HCT116 (cell line): ENCODE measurements around the gene HMGXB4. TPM values are rescaled to one million over a fixed set of nuclear protein-coding genes. Genes with fewer than 3 reads are reported as not detected.
"Not testable (repeated sequence)": the region's sequence is repeated elsewhere in the genome, so short reads cannot be mapped to it uniquely, and the experiment has no call there.

Experiments used
- ATAC-seq: fragments of 200-7000 bp; cut with Tn5 transposase; 2 replicates; pipeline ENCODE4 v1.9.1; 2020; ENCODE audit warnings: mild to moderate bottlenecking, moderate library complexity
- BruUV-seq: library from RNA; stranded (reverse); fragments of 400-500 nt; replicated peaks from 2 replicates; lab custom pipeline; 2021; lab: Mats Ljungman, UMichigan
- CTCF ChIA-PET: fragments of 300-600 bp; sonication (Branson Sonifier 250); formaldehyde crosslinking; loops from one replicate; lab custom pipeline; 2021; ENCODE audit warnings: antibody characterized with exemption; lab: Charles Lee
- POLR2A ChIA-PET: fragments of 300-600, 350-600 bp; sonication (Branson Sonifier 250); formaldehyde crosslinking; loops from one replicate; lab custom pipeline; 2021; ENCODE audit warnings: antibody characterized with exemption; lab: Charles Lee
- RAD21 ChIA-PET, 2 experiments: fragments of 300-600 bp; sonication (Branson Sonifier 250); formaldehyde crosslinking; loops; one replicate each; lab custom pipeline; 2023; ENCODE audit warnings: low total read pairs in 2 of 2; ENCODE audit not compliant: uncharacterized antibody in 2 of 2, unreplicated experiment in 2 of 2, low non-redundant PET in 1 of 2; lab: Charles Lee
- DNase-seq: peaks from one replicate; pipeline ENCODE4 v3.0.0-alpha.2; 2010; ENCODE audit warnings: low read depth, low spot score
- H2AFZ ChIP-seq: fragments of 200-600 bp; shearing (Covaris generic), sonication (generic); 2 replicates; pipeline ENCODE4 v1.6.1; 2017; ENCODE audit warnings: low read depth, mixed run types, mixed read lengths, antibody characterized with exemption, low read length; ENCODE audit not compliant: poor library complexity, severe bottlenecking
- H3K27ac ChIP-seq: 2 replicates; pipeline ENCODE4 v1.5.1; 2012; ENCODE audit warnings: low read depth, low read length
- H3K27me3 ChIP-seq: fragments of 200-600 bp; sonication (generic); 2 replicates; pipeline ENCODE4 v1.6.1; 2016; ENCODE audit warnings: mixed run types, low read length, mixed read lengths; ENCODE audit not compliant: insufficient read depth
- H3K36me3 ChIP-seq, 2 experiments: fragments of 200-500 bp in 1 of 2; fragments of 200-600 bp in 1 of 2; sonication (Bioruptor generic) in 1 of 2; sonication (generic) in 1 of 2; 2 replicates each; pipeline versions ENCODE4 v1.5.1 to v1.6.1; 2014 to 2016; ENCODE audit warnings: low read length in 2 of 2, inconsistent platforms in 1 of 2, mixed read lengths in 1 of 2, mixed run types in 1 of 2; ENCODE audit not compliant: insufficient read depth in 2 of 2, control insufficient read depth in 1 of 2
- H3K4me1 ChIP-seq, 2 experiments: fragments of 200-600 bp in 1 of 2; sonication (generic) in 1 of 2; 2 replicates each; pipeline versions ENCODE4 v1.5.1 to v1.6.1; 2012 to 2017; ENCODE audit warnings: low read length in 2 of 2, inconsistent platforms in 1 of 2, mild to moderate bottlenecking in 1 of 2, mixed read lengths in 1 of 2, mixed run types in 1 of 2, moderate library complexity in 1 of 2; ENCODE audit not compliant: insufficient read depth in 2 of 2, control insufficient read depth in 1 of 2
- H3K4me2 ChIP-seq: fragments of 200-600 bp; sonication (generic); 2 replicates; pipeline ENCODE4 v1.6.1; 2017; ENCODE audit warnings: mixed run types, low read length, mixed read lengths
- H3K4me3 ChIP-seq, 2 experiments: fragments of 200-600 bp in 1 of 2; sonication (generic) in 1 of 2; replicated peaks in 1 of 2; 2 replicates each; pipeline ENCODE4 v1.5.1; 2011 to 2016; ENCODE audit warnings: low read length in 2 of 2, control low read depth in 1 of 2, low read depth in 1 of 2, mild to moderate bottlenecking in 1 of 2, mixed read lengths in 1 of 2, mixed run types in 1 of 2
- H3K79me2 ChIP-seq: fragments of 200-600 bp; sonication (generic); 2 replicates; pipeline ENCODE4 v1.6.1; 2017; ENCODE audit warnings: mild to moderate bottlenecking, mixed run types, low read length, moderate library complexity, mixed read lengths; ENCODE audit not compliant: insufficient read depth
- H3K9ac ChIP-seq: fragments of 200-600 bp; sonication (generic); 2 replicates; pipeline ENCODE4 v1.6.1; 2016; ENCODE audit warnings: low read length, mixed read lengths
- H3K9me2 ChIP-seq: fragments of 200-600 bp; sonication (generic), shearing (Covaris generic); 2 replicates; pipeline ENCODE4 v1.6.1; 2017; ENCODE audit warnings: mixed run types, mild to moderate bottlenecking, moderate library complexity; ENCODE audit not compliant: insufficient read depth
- H3K9me3 ChIP-seq, 2 experiments: fragments of 200-500 bp in 1 of 2; fragments of 200-600 bp in 1 of 2; sonication (Bioruptor generic) in 1 of 2; sonication (generic) in 1 of 2; 2 replicates each; pipeline ENCODE4 v1.6.1; 2014 to 2017; ENCODE audit warnings: low read length in 2 of 2, mixed read lengths in 2 of 2, inconsistent platforms in 1 of 2, low read depth in 1 of 2, mild to moderate bottlenecking in 1 of 2, mixed run types in 1 of 2, moderate library complexity in 1 of 2; ENCODE audit not compliant: control insufficient read depth in 1 of 2, insufficient read depth in 1 of 2
- H4K20me1 ChIP-seq: fragments of 200-600 bp; sonication (generic), shearing (Covaris generic); 2 replicates; pipeline ENCODE4 v1.6.1; 2017; ENCODE audit warnings: mixed run types, mild to moderate bottlenecking, moderate library complexity; ENCODE audit not compliant: insufficient read depth
- CBX3 ChIP-seq: IDR thresholded peaks from 2 replicates; pipeline ENCODE4 v1.6.1; 2012; ENCODE audit warnings: low read depth
- CEBPB ChIP-seq: IDR thresholded peaks from 2 replicates; pipeline ENCODE4 v1.6.1; 2012; ENCODE audit warnings: low read depth
- EGR1 ChIP-seq: IDR thresholded peaks from 2 replicates; pipeline ENCODE4 v1.6.1; 2012; ENCODE audit warnings: low read depth
- ELF1 ChIP-seq: IDR thresholded peaks from 2 replicates; pipeline ENCODE4 v1.6.1; 2012; ENCODE audit warnings: low read depth, borderline replicate concordance
- EZH2 ChIP-seq: fragments of 200-600 bp; sonication (generic); IDR thresholded peaks from 2 replicates; pipeline ENCODE4 v1.6.1; 2017; ENCODE audit warnings: antibody characterized with exemption, mixed run types
- FOSL1 ChIP-seq: IDR thresholded peaks from 2 replicates; pipeline ENCODE4 v1.6.1; 2012; ENCODE audit warnings: low read depth
- JUND ChIP-seq: IDR thresholded peaks from 2 replicates; pipeline ENCODE4 v1.6.1; 2012
- SIN3A ChIP-seq: IDR thresholded peaks from 2 replicates; pipeline ENCODE4 v1.6.1; 2012; ENCODE audit warnings: low read depth
- SP1 ChIP-seq: IDR thresholded peaks from 2 replicates; pipeline ENCODE4 v1.6.1; 2012; ENCODE audit warnings: low read depth
- ZFX ChIP-seq: fragments of 450-650 bp; IDR thresholded peaks from 2 replicates; pipeline ENCODE4 v1.6.1; 2017
- intact Hi-C: fragments of 100-400 bp; cut with micrococcal nuclease; formaldehyde crosslinking; loops from 2 replicates; pipeline ENCODE4 v1.10.0; 2022
- total RNA-seq: library from RNA; stranded (reverse); gene quantifications from one replicate; pipeline ENCODE4 v1.2.1, GENCODE V29; 2021; ENCODE audit not compliant: unreplicated experiment
- TF ChIP-seq, protein P1 (sequence below): IDR thresholded peaks from 2 replicates; pipeline ENCODE4 v1.6.1; 2012
- TF ChIP-seq, protein P2 (sequence below): IDR thresholded peaks from 2 replicates; pipeline ENCODE4 v1.6.1; 2012

Gene HMGXB4
- total RNA-seq, 1 experiment from 2014 or later, result 36.7 TPM

DNA sequence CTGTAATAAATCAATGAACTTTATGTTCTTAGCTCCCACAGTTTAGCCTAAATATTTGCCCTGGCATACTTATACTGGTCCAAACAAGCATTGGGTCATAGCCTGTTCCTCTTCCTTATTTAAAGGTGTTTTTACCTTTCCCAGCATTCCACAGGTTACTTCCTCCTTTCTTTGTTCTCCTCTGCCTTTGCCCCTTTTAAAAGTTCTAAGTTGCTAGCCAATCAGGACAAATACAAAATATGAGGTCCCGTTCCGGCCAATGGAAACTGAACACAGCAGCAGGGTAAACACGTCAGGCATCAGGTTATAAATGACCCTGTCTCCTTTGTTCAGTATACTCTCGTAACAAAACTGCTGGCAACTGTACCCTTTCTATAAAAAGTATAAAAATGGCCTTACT lies 12.8 kb upstream of the HMGXB4 start:
- DNase-seq, H3K9ac ChIP-seq, H3K9me2 ChIP-seq, POLR2A ChIA-PET, intact Hi-C loops, H2AFZ ChIP-seq, H3K9me3 ChIP-seq, H3K27ac ChIP-seq, H3K4me2 ChIP-seq, H3K4me1 ChIP-seq, H4K20me1 ChIP-seq, ATAC-seq, RAD21 ChIA-PET, H3K36me3 ChIP-seq, H3K79me2 ChIP-seq, H3K4me3 ChIP-seq, BruUV-seq, H3K27me3 ChIP-seq: not testable (repeated sequence)
- CTCF ChIA-PET, result interaction anchor here (1.2 to 1.4 kb wide), 2 partner anchors 13 kb away, joined by 5 to 8 read pairs; no protein-coding TSS in a partner anchor

DNA sequence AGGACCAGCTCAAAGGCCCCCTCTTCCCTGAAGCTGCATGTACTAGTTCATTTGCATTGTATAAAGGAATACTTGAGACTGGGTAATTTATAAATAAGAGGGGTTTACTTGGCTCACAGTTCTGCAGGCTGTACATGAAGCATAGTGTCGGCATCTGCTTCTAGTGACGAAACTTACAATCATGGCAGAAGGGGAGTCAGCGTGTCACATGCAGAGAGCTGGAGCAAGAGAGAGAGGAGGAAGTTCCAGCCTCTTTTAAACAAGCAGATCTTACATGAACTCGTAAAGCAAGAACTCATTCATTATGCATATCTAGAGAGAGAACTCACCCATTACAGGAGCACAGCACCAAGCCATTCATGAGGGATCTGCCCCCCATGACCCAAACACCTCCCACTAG lies 7.1 kb upstream of the HMGXB4 start:
- DNase-seq (no peak), ATAC-seq (no peak)
- ChIA-PET CTCF (no interaction called here), POLR2A (no interaction called here), RAD21 (no interaction called here)
- no peaks in the 10 kb centered on the region for H4K20me1 ChIP-seq
- TF ChIP-seq ELF1 (no peak), FOSL1 (no peak), CEBPB (no peak), SP1 (no peak), CBX3 (no peak), EZH2 (no peak), ZFX (no peak), EGR1 (no peak), SIN3A (no peak), JUND (no peak)
- TF ChIP-seq, protein P1, sequence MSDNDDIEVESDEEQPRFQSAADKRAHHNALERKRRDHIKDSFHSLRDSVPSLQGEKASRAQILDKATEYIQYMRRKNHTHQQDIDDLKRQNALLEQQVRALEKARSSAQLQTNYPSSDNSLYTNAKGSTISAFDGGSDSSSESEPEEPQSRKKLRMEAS, result no peak
- TF ChIP-seq, protein P2, sequence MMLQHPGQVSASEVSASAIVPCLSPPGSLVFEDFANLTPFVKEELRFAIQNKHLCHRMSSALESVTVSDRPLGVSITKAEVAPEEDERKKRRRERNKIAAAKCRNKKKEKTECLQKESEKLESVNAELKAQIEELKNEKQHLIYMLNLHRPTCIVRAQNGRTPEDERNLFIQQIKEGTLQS, result no peak
- intact Hi-C loops, result no loop called here
- no peak overlapping the region for H2AFZ ChIP-seq
- no peaks in the 10 kb centered on the region for H3K4me1 ChIP-seq
- no peak overlapping the region for H3K4me3 ChIP-seq
- no peaks in the 10 kb centered on the region for H3K79me2 ChIP-seq
- no peaks in the 10 kb centered on the region for H3K36me3 ChIP-seq
- H3K9ac ChIP-seq, result no peak overlapping the region
- H3K9me3 ChIP-seq, result no peaks in the 10 kb centered on the region
- no peaks in the 10 kb centered on the region for H3K9me2 ChIP-seq
- H3K4me2 ChIP-seq, result no peak overlapping the region
- no peaks in the 10 kb centered on the region for H3K27me3 ChIP-seq
- BruUV-seq, result no TSS peak
- H3K27ac ChIP-seq, result no peak overlapping the region
